Stimulated activated CD4-positive, alpha-beta T cell treated with anti-CD3 and anti-CD28 coated beads, Interleukin-12 subunit alpha, Interleukin-12 subunit beta, amount 100 ng/mL, for 48 hours (primary cell): ENCODE results near the gene RNU2-63P.
"Not testable (repeated sequence)": the region's sequence is repeated elsewhere in the genome, so short reads cannot be mapped to it uniquely, and the experiment has no call there.

ENCODE experiments used
- DNase-seq, 3 donors: peaks; one replicate each; pipeline ENCODE4 v3.0.0-alpha.2; 2020; ENCODE audit warnings: low read depth in 2 of 3, low spot score in 1 of 3

Gene RNU2-63P

GRCh38 chr2:88016086-88016959 is at the start of gene RNU2-63P:
TSS of gene RNU2-63P (minus strand) at chr2:88016547.
- DNase-seq, result peak; percentile 58 to 77 (median 72)

DNA sequence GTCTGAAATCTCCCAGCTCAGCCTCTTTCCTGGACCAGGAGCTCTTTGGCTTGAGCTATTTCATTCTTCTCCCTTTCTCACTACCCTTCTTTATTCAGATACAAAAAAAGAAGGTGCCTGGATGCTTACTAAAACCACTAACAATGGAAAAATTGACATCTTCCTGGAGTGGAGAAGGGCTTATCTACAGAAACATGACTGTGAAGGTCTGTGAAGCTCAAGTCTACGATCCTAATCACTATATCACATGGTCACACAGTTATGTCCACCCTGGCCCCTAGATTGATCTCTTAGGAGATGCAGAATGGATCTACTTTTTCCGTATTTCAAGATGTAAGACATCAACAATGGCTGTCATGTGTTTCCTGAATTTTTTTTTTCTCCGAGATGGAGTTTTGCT is 44.9 kb upstream of the RNU2-63P start:
- DNase-seq, result no peak

GRCh38 chr2:88060907-88061275 is 44.5 kb upstream of the RNU2-63P start:
- DNase-seq, result no peak

GRCh38 chr2:88059979-88060906 is 43.9 kb upstream of the RNU2-63P start:
- no peak for DNase-seq

DNA sequence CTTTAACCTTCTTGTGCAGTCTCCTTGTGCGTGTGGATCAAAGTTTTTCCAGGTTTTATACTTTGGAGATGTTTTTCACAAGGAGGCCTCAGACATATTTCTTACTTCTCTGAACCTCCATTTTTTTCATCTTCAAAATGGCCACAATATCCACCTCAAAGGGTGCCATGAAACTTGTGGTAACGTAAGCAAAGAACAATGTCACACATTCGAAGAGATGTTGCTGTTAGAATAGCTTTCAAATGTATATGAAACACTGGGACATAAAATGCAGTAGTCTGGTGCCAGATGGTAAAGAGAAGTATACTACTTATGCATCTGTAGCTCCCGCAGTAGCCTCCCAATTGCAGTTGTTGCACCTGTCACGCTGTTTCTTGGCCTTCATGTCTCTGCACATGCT is 41.8 kb upstream of the RNU2-63P start:
- no peak for DNase-seq

DNA sequence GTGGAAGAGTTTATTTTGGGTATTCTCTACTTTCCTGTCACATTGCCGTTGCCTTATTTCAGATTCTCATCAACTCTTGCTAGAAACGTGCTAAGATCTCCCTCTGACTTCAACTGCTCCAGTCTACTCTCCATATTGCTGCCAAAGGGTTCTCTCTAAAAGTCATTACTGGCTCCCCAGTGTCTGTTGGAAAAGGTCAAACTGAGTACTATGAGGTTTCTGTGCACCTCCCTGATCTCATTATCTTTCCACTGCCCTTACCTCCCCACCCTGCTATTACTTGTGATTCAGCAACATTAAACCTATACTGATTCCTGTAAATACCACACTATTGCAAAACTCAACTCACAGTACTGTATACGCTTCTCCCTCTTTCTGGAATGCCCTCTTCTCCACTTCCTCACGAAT is 41.1 kb upstream of the RNU2-63P start:
- no peak for DNase-seq

GRCh38 chr2:88055371-88056128 is 39.2 kb upstream of the RNU2-63P start, which contains the start of gene KRCC1:
TSS of gene KRCC1 (minus strand) at chr2:88055783. CDS start at chr2:88028563, 27,220 bp downstream.
- DNase-seq, result peak; percentile 79 to 91 (median 89)

DNA sequence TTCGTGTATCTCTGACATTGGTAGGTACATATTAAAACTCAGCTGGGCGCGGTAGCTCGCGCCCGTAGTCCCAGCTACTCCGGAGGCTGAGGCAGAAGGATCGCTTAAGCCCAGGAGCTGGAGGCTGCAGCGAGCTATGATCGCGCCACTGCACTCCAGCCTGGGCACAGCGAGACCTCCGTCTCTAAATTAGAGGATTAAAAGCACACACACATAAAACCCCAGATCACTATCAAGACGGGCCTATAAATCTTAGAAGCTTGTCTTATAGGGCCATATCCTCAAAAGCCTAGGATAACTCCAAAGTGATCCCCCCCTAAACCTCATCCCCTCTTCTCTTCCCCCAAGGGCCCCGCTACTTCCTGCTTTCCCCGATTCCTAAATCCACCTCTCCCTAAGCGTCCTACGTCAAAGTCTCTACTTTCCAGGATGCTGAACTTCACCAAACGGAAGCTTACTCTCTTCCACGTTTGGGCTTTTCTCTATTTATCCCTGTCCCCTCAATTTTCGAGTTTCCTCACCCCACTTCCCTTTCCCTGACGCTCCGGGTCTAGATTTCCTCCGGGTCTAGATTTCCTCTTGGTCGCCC is 38.5 kb upstream of the RNU2-63P start:
- DNase-seq, result no peak

- no peak for DNase-seq
Measured at GRCh38 chr2:88053934-88054781, 37.8 kb upstream of the RNU2-63P start.

DNA sequence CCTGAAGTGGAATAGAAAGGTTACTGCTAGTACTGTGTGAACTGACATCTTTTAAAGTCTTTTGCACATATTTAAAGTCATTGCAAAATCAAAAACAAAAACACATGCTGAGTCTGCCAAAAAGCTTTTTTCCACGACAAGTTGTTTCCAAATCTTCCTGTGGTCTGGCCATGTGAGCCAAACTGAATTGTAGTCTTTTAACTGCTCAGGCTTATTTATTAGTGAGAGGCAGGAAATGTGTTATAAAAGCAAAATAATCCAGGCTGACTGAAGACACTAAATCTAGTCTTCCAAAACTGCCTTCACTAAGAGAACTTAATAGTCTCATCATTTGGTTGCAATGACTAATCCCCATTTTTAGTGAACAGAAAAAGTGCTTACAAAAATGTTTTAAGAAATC is 36.9 kb upstream of the RNU2-63P start:
- DNase-seq, result no peak

GRCh38 chr2:88051792-88052191 is 35.4 kb upstream of the RNU2-63P start:
- DNase-seq, result no peak

GRCh38 chr2:88049622-88050021 is 33.3 kb upstream of the RNU2-63P start:
- no peak for DNase-seq

GRCh38 chr2:88048541-88048940 is 32.2 kb upstream of the RNU2-63P start:
- DNase-seq, result no peak

GRCh38 chr2:88045561-88045960 is 29.2 kb upstream of the RNU2-63P start:
- not testable (repeated sequence) for DNase-seq

- DNase-seq, result no peak
Measured at GRCh38 chr2:88042476-88042875, 26.1 kb upstream of the RNU2-63P start.

DNA sequence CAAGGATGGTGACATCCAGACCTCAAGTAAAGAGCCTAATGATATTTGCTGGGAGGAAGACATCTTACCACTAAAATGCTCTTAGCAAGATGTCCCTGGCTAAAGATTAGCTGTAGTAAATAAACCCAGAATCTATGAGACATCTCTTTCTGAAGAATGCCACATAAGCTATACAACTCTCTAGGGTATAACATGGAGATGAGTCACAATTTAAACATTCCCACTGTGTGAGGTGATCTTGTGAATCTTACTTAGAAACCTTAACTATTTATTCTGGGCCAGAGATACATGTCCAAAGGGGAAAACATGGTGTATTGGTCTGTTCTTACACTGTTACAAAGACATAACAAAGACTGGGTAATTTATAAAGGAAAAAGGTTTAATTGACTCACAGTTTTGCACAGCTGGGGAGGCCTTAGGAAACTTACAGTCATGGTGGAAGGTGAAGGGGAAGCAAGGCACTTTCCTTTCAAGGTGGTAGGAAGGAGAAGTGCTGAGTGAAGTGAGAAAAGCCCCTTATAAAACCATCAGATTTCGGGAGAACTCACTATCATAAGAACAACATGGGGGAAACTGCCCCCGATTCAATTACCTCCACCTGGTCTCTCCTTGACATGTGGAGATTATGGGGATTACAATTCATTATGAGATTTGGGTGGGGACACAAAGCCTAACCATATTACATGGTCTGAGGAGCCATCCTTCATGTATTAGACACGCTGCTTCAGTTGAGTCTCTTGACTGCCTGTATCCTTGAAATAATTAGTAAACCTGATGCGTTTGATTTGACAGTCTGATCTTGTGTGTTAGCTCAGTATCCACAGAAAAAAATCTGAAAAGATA is 22.1 kb upstream of the RNU2-63P start:
- no peak for DNase-seq

- no peak for DNase-seq
Measured at GRCh38 chr2:88036606-88037005, 20.3 kb upstream of the RNU2-63P start.

DNA sequence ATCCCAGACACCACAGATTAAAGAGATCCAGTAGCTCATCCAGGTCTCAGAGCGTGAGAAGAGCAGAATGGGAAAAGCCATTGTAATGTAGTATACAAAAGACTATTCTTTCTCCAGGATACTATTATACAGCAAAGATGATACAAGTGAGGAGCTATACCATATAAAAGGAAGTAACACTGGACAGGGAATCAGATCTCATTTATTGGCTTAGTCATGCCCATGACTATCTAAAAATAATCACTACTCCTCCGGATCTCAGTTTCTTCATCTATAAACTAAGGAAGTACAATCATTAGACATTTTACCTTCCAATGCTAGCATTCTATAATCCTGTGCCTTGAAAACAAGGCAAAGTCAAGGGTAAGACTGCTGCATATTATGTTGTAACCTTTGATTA is 19.8 kb upstream of the RNU2-63P start:
- no peak for DNase-seq
